Adrenal gland (tissue), 12 donors: ENCODE data around the gene TNFRSF18. TPM values are rescaled to one million over a fixed set of nuclear protein-coding genes. Genes with fewer than 3 reads are reported as not detected.

ENCODE experiments used
- DNase-seq, 7 donors: peaks; one replicate each; pipeline ENCODE4 v3.0.0-alpha.2; 2019 to 2020
- H3K27ac ChIP-seq, 5 donors: fragments of 200-600 bp; sonication (generic) in 4 of 5; 1 replicate in 3 of 5; 2 replicates in 2 of 5; pipeline versions ENCODE4 v1.5.1 to v1.8.0; 2016 to 2020; ENCODE audit warnings: mild to moderate bottlenecking in 1 of 5
- H3K27me3 ChIP-seq: fragments of 200-600 bp; 2 replicates; pipeline ENCODE4 v1.8.0; 2021
- H3K36me3 ChIP-seq, 2 donors: fragments of 200-600 bp; replicated peaks in 1 of 2; 1 replicate in 1 of 2; 2 replicates in 1 of 2; pipeline versions ENCODE4 v1.5.1 to v1.8.0; 2018 to 2022
- H3K4me1 ChIP-seq, 2 donors: fragments of 200-600 bp; replicated peaks in 1 of 2; 1 replicate in 1 of 2; 2 replicates in 1 of 2; pipeline versions ENCODE4 v1.5.1 to v1.8.0; 2018 to 2021
- H3K4me3 ChIP-seq, 4 donors: fragments of 200-600 bp; sonication (generic) in 3 of 4; one replicate each; pipeline ENCODE4 v1.5.1; 2016 to 2018
- H3K9me3 ChIP-seq, 3 donors: fragments of 200-600 bp; sonication (generic) in 1 of 3; replicated peaks in 1 of 3; 1 replicate in 2 of 3; 2 replicates in 1 of 3; pipeline versions ENCODE4 v1.5.1 to v1.8.0; 2016 to 2021
- CTCF ChIP-seq, 6 experiments: fragments of 450-650 bp in 4 of 6; fragments of 200-600 bp in 2 of 6; sonication (generic) in 1 of 6; IDR thresholded peaks; 1 replicate in 5 of 6; 2 replicates in 1 of 6; pipeline versions ENCODE4 v1.5.1 to v1.8.0; 2016 to 2021; ENCODE audit warnings: antibody characterized with exemption in 6 of 6, mild to moderate bottlenecking in 2 of 6, moderate library complexity in 1 of 6
- POLR2A ChIP-seq, 2 donors: fragments of 450-650 bp; IDR thresholded peaks; one replicate each; pipeline ENCODE4 v1.6.1; 2017; ENCODE audit warnings: antibody characterized with exemption in 2 of 2, mild to moderate bottlenecking in 2 of 2, moderate library complexity in 1 of 2
- WGBS, 4 donors: extraction: QIAGEN DNeasy Blood & Tissue Kit in 2 of 4; methylation state at CpG; one replicate each; pipeline versions ENCODE4 v1.1.5 to v1.1.7; 2013 to 2017; 5-methylcytosine and 5-hydroxymethylcytosine counted together
- intact Hi-C, 2 donors: fragments of 100-400 bp; cut with DNase I; formaldehyde crosslinking; loops; one replicate each; pipeline versions ENCODE4 v1.14.1 to v1.15.0; 2022 to 2023
- polyA plus RNA-seq, 3 donors: library from polyadenylated mRNA; stranded (reverse); fragments of 200-250 nt in 2 of 3; fragments of 350-450 nt in 1 of 3; fragmentation: Illumina TruSeq in 1 of 3; extraction: RNeasy Lipid Tissue Mini Kit (QIAGEN cat#74804) in 1 of 3; gene quantifications; one replicate each; pipeline ENCODE4 v1.2.3, GENCODE V29; 2013 to 2014
- total RNA-seq, 9 donors: library from RNA; depleted of rRNA in 4 of 9; stranded (reverse); fragments of >200 nt in 4 of 9; fragments of 120-200 nt in 1 of 9; fragmentation: NEBNext Ultra II Directional in 1 of 9; extraction: Animal tissue kit (Norgen Biotek cat#: 25700) in 1 of 9; gene quantifications; one replicate each; pipeline versions ENCODE4 v1.1.0 to v1.2.4, GENCODE V29; 2013 to 2023
- donor health status: healthy with polysubstance abuse.
- donor health status: Bipolar disorder and iron deficiency.
- donor health status: DM: yes; HTN: yes; CAD: no.
- donor health status: DM: no; HTN: no; CAD: no.
- donor health status: DM: no; HTN: no; CAD: no.
- donor health status: DM: yes; HTN: yes; CAD: no.

Gene TNFRSF18
- total and polyA plus RNA-seq, 12 donors: 0.27 to 1.5 (median 0.64) TPM; not detected in 7

- Histone ChIP-seq H3K27ac (no peak overlapping the region), H3K9me3 (no peaks in the 10 kb centered on the region), H3K36me3 (no peaks in the 10 kb centered on the region), H3K27me3 (peaks cover 13% of the 10 kb centered on the region), H3K4me1 (no peaks in the 10 kb centered on the region), H3K4me3 (no peak overlapping the region)
- TF ChIP-seq CTCF (IDR thresholded peaks at IDR 0.05): no peak
- no peak for TF ChIP-seq POLR2A (IDR thresholded peaks at IDR 0.05)
- DNase-seq: no peak
- WGBS, 4 donors: 74 to 84% (median 76%) methylated on average over 19 to 30 of the region's 30 CpGs
- intact Hi-C loops: no loop called here
These were observed 37.9 kb upstream of the TNFRSF18 start for GRCh38 chr1:1244192-1244811.

- H3K4me1 ChIP-seq: no peaks in the 10 kb centered on the region
- no peak for DNase-seq
- no peak overlapping the region for H3K4me3 ChIP-seq
- WGBS, 4 donors: 53 to 83% (median 62%) methylated on average over 2 to 23 of the region's 23 CpGs
- intact Hi-C loops: no loop called here
- H3K9me3 ChIP-seq: no peaks in the 10 kb centered on the region
- no peak overlapping the region for H3K27ac ChIP-seq
- TF ChIP-seq CTCF (IDR thresholded peaks at IDR 0.05): no peak
- no peak for TF ChIP-seq POLR2A (IDR thresholded peaks at IDR 0.05)
- no peaks in the 10 kb centered on the region for H3K36me3 ChIP-seq
- H3K27me3 ChIP-seq: peaks cover 13% of the 10 kb centered on the region
These were observed 37.4 kb upstream of the TNFRSF18 start for GRCh38 chr1:1243807-1244191.

GRCh38 chr1:1243266-1243660 lies 36.9 kb upstream of the TNFRSF18 start:
- Histone ChIP-seq H3K27me3 (peaks cover 18% of the 10 kb centered on the region), H3K36me3 (no peaks in the 10 kb centered on the region), H3K27ac (no peak overlapping the region), H3K4me3 (no peak overlapping the region), H3K4me1 (no peaks in the 10 kb centered on the region), H3K9me3 (no peaks in the 10 kb centered on the region)
- WGBS, 4 donors: 84 to 93% (median 89%) methylated on average over 10 to 23 of the region's 23 CpGs
- TF ChIP-seq POLR2A (IDR thresholded peaks at IDR 0.05): no peak
- TF ChIP-seq CTCF (IDR thresholded peaks at IDR 0.05): no peak
- intact Hi-C loops: no loop called here
- no peak for DNase-seq

- DNase-seq: no peak
- Histone ChIP-seq H3K27me3 (peaks cover 20% of the 10 kb centered on the region), H3K4me1 (no peaks in the 10 kb centered on the region), H3K9me3 (no peaks in the 10 kb centered on the region), H3K36me3 (no peaks in the 10 kb centered on the region), H3K4me3 (no peak overlapping the region), H3K27ac (no peak overlapping the region)
- WGBS, 4 donors: 83 to 95% (median 88%) methylated on average over 8 to 41 of the region's 41 CpGs
- TF ChIP-seq CTCF (IDR thresholded peaks at IDR 0.05) (no peak), POLR2A (IDR thresholded peaks at IDR 0.05) (no peak)
- intact Hi-C loops: no loop called here
These were observed 36.3 kb upstream of the TNFRSF18 start for GRCh38 chr1:1242461-1243265.
